ENCODE results near the gene RHOBTB1.
A peak's percentile ranks its signal among the peaks of the same experiment; 100 is the strongest.
"Not testable (repeated sequence)": the region's sequence is repeated elsewhere in the genome, so short reads cannot be mapped to it uniquely, and the experiment has no call there.

The RHOBTB1 gene, protein sequence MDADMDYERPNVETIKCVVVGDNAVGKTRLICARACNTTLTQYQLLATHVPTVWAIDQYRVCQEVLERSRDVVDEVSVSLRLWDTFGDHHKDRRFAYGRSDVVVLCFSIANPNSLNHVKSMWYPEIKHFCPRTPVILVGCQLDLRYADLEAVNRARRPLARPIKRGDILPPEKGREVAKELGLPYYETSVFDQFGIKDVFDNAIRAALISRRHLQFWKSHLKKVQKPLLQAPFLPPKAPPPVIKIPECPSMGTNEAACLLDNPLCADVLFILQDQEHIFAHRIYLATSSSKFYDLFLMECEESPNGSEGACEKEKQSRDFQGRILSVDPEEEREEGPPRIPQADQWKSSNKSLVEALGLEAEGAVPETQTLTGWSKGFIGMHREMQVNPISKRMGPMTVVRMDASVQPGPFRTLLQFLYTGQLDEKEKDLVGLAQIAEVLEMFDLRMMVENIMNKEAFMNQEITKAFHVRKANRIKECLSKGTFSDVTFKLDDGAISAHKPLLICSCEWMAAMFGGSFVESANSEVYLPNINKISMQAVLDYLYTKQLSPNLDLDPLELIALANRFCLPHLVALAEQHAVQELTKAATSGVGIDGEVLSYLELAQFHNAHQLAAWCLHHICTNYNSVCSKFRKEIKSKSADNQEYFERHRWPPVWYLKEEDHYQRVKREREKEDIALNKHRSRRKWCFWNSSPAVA

GRCh38 chr10:60944058-60944909 is at the start of gene RHOBTB1:
RHOBTB1 (minus strand) TSS chr10:60944185; CDS start chr10:60911542, 32,643 bp downstream.
- DNase-seq (ENCODE audit: low spot score) = peak; percentile 80

GRCh38 chr10:60992636-60993035 is 48.7 kb upstream of the RHOBTB1 start:
- DNase-seq (ENCODE audit: low spot score) = no peak

- no peak for DNase-seq (ENCODE audit: low spot score)
Observed at GRCh38 chr10:60990663-60991062, 46.7 kb upstream of the RHOBTB1 start.

DNA sequence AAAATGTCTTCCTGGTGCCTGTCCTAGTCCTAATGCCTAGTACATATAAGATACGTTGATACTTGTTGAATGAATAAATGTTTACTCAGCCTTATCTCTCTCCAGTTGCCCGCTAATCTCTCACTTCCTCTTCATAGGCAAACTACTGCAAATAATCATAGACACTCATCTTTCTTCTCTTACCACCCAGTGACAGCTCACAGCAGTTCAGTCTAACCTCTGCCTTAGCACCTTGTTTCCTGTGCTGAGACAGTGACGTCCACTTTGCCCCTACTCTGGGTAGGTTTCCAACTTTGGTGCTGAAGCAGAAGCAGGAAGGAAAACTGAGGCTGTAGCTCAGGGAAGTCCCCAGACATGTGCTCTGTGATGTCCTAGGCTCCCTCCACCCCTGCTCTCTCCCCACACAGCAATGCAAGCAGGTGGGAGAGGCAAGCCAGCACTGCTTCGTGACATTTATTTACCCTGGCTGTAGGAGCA is 45.5 kb upstream of the RHOBTB1 start:
- no peak for DNase-seq (ENCODE audit: low spot score)

GRCh38 chr10:60986791-60987190 is 42.8 kb upstream of the RHOBTB1 start:
- no peak for DNase-seq (ENCODE audit: low spot score)

DNA sequence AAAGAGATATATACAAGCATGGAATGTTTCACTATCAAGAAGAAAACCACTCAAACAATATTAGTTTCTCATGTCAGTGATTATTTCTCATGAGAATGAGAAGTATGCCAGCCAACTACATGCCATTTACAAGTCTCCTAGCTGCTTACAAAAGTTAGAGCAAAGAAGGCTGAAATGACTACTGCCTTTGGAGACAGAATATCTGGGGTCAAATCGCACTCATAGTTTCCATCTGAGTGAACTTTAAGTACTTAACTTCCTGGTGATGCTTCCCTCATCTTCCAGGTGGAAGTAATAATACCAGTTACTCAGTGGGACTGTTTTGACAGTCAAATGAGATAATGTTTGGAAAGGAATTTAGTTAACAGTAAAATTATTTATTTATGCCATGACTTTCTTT is 42.0 kb upstream of the RHOBTB1 start:
- no peak for DNase-seq (ENCODE audit: low spot score)

GRCh38 chr10:60980997-60981396 is 37.0 kb upstream of the RHOBTB1 start:
- no peak for DNase-seq (ENCODE audit: low spot score)

DNA sequence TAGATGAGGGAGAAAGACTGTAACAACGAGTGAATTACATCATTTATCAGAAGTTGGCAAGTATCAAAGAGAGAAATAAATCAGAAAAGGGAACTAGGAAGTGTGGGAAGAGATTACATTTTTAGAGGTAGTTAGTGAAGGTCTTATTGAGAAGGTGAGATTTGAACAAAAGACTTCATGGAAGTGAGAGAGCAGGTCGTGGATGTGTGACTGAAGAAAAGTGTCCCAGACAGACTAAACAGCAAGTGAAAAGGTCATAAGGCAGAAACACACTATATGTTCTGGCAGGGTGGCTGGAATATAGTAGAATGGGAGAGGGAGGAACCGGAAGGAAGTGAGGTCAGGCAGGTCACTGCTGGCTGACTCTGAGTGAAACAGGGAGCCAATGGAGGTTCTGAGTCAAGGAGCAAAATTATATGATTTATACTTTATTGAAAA is 35.7 kb upstream of the RHOBTB1 start:
- DNase-seq (ENCODE audit: low spot score) = no peak

DNA sequence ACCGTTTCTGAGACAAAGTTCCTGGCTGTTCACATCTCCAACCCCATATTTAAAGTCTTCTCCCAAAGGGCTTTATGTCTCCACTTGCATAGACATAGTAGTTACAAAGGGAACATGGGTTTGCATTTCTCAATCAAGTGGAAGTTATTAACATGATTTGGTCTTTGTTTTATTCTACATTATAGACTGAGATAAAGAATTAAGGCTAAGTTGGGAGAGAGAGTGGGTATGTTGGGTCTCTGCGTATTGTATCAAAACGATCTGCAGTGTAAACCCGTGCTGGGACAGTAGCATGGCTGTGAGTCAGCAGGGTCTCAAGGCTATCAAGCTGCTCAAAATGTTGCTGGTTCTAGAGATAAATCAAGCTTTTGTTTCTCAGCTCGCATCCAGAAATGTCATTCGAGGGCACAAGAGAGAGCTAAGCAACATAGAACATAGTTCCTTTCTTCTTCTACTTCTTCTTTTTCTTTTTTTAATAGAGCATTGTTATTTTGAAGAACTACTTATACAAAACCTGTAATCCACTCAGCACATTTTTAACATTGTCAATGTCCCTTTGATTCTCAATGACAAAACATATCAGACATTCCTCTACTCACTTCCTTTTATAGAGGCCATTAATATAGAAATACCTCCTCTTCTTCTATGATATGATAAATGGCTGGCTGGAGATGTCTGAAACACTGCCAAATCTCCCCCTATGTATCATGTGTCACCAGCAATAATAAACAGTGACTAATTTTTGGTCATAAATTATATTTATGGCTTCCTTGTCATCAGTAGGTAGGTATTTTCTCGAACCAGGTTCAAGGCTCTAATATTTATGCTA is 34.5 kb upstream of the RHOBTB1 start:
- DNase-seq (ENCODE audit: low spot score) = no peak

GRCh38 chr10:60977161-60978122 is 33.5 kb upstream of the RHOBTB1 start:
- DNase-seq (ENCODE audit: low spot score) = no peak

DNA sequence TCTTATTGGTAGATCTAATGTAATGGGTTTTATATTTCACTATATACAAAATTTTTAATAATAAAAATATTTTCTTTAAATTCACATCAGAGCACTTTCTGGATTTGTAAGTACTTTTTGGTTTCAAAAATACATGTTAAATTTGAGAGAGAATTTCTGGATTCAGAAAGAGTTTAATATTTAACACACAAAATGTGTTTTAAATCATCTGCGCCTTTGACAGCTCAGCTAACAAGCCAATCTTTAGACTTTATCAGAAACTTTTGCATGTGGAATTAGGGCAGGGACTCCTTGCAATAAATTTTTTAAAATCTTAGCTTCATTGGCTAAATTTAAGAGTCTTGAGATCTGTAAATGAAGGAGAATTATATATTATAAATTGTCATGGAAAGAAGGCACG is 32.7 kb upstream of the RHOBTB1 start:
- DNase-seq (ENCODE audit: low spot score) = no peak

DNA sequence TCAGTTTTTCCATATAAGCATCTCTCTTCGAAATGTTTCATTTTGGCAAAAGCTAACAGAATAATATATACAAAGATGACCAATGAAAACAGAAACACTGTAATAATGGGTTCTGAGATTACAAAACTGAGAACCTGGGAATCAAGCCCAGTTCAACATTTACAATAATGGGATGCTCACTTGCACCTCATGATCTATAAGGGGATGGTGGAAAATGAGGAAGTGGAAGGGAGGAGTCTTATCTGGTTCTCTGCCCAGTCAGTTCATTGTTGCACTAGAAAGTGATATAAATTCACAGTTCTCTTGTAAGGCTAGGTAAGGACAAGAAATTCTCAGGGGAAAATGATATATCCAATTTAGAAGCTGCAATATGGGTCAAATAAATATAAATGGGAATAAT is 31.7 kb upstream of the RHOBTB1 start:
- DNase-seq (ENCODE audit: low spot score) = no peak

DNA sequence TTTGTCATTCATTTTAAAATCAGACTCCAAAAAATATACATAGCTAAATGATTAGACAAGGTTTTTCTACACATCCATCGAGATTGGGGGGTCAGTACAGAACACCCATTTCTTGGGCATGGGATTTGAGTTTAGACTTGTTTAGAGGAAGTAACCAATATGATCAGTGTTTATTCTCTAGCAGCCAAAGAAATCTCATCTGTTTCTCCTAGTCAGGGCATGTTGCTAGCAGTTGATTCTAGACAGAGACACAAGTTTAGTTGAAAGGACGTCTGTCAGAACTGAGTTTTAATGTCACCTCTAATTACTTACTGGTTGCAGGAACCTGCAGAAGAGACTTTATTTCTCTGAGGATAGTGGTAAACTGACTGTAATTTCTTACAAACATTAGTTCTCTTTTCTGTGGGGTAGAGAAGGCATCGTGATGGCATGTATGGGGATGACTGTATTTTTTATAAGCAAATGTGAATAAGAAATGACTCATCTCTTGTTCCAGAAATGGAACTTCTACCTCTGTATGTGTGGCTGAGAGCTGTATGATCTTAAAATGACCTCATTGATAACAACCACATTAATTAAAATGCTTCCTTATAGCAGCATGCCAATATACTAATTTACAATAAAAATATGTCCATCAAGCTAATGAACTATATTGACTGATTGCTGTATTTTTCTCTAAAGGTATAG is 30.6 kb upstream of the RHOBTB1 start:
- no peak for DNase-seq (ENCODE audit: low spot score)

GRCh38 chr10:60973086-60973485 is 29.1 kb upstream of the RHOBTB1 start:
- no peak for DNase-seq (ENCODE audit: low spot score)

DNA sequence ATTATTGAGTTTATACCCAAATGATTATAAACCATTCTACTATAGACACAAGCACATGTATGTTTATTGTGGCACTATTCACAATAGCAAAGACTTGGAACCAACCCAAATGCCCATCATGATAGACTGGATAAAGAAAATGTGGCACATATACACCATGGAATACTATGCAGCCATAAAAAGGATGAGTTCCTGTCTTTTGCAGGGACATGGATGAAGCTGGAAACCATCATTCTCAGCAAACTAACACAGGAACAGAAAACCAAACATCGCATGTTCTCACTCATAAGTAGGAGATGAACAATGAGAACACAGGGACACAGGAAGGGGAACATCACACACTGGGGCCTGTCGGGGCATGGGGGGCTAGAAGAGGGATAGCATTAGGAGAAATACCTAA is 28.2 kb upstream of the RHOBTB1 start:
- DNase-seq (ENCODE audit: low spot score) = not testable (repeated sequence)

GRCh38 chr10:60970526-60970925 is 26.5 kb upstream of the RHOBTB1 start:
- DNase-seq (ENCODE audit: low spot score) = no peak

DNA sequence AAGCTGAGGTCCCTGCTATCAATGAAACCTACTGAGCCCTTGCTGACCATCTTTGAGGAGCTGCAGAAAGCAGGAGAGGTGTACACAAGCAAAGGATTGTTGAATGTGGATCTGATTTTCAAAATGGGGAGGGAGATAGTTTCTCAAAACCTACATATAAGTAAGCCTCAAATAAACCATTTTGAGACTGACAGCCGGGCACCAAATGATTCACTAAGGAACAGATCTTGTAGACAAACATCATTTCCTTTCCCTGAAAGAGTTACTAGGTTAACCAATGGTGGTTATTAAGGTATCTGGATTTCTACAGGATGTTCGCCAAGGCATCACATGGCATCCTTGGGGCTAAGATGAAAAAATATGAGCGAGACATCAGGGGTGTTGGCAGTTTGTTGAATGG is 24.5 kb upstream of the RHOBTB1 start:
- no peak for DNase-seq (ENCODE audit: low spot score)

- no peak for DNase-seq (ENCODE audit: low spot score)
Observed at GRCh38 chr10:60967854-60968484, 24.0 kb upstream of the RHOBTB1 start.

DNA sequence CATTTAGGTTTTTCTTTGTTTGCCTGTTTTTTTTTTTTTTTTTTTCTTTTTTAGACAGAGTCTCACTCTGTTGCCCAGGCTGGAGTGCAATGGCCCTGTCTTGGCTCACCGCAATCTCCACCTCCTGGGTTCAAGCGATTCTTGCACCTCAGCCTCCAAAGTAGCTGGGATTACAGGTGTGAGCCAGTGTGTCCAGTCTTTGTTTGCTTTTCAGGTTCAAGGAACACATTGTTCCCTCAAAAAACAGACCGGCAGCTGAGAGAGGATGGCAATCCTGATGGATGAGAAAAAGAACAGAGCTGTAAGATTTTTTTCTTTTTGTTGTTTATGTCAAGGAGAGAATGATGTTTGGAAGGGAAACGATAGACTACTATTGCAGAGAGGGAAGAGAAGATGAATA is 23.3 kb upstream of the RHOBTB1 start:
- no peak for DNase-seq (ENCODE audit: low spot score)

All from AG08395 (cell line).